Measurements from ENCODE around the gene OR2T27. TPM values are rescaled to one million over a fixed set of nuclear protein-coding genes. Genes with fewer than 3 reads are reported as not detected.

The OR2T27 gene
- total RNA-seq, 1 donor from 2014 or later: not detected

Other genes starting within 250 kb of the OR2T27 start
- not detected for gene OR2T2, start 209.9 kb downstream of the OR2T27 start, total RNA-seq
- gene OR2T3, start 182.2 kb downstream of the OR2T27 start, total RNA-seq: not detected
- gene OR2T5, start 166.9 kb downstream of the OR2T27 start, total RNA-seq: not detected
- gene OR2G6, start 147.5 kb downstream of the OR2T27 start, total RNA-seq: not detected
- gene OR2T29, start 92.8 kb downstream of the OR2T27 start, total RNA-seq: not detected
- gene OR2T34, start 80.8 kb downstream of the OR2T27 start, total RNA-seq: not detected
- not detected for gene OR2T10, start 57.8 kb downstream of the OR2T27 start, total RNA-seq
- not detected for gene OR2T11, start 20.4 kb downstream of the OR2T27 start, total RNA-seq
- gene OR2T35, start 10.2 kb downstream of the OR2T27 start, total RNA-seq: under 0.01 TPM
- not detected for gene OR14I1, start 47.2 kb upstream of the OR2T27 start, total RNA-seq
- not detected for gene LYPD8, start 100.2 kb upstream of the OR2T27 start, total RNA-seq
- gene SH3BP5L, start 170.4 kb upstream of the OR2T27 start, total RNA-seq: 31.4 TPM
- 14.7 TPM for gene ZNF672, start 182.7 kb upstream of the OR2T27 start, total RNA-seq
- gene ZNF692, start 203.6 kb upstream of the OR2T27 start, total RNA-seq: 19.6 TPM

Measured in frontal cortex (tissue), 1 donor.